C4-2B (cell line): Measurements from ENCODE around the gene PSMF1.

Experiments used
- H3K27ac ChIP-seq: fragments of 450-650 bp; 2 replicates; pipeline ENCODE4 v1.5.1; 2017
- CTCF ChIP-seq: fragments of 450-650 bp; conservative IDR thresholded peaks from 2 replicates; pipeline ENCODE4 v1.5.1; 2017; ENCODE audit warnings: mild to moderate bottlenecking
- ZFX ChIP-seq: fragments of 450-650 bp; IDR thresholded peaks from 2 replicates; pipeline ENCODE4 v1.6.1; 2017

The PSMF1 gene

GRCh38 chr20:1122388-1123315 is 4.2 kb downstream of the PSMF1 start:
- peak overlapping the region; percentile 72 for H3K27ac ChIP-seq
- TF ChIP-seq CTCF (no peak), ZFX (no peak)

GRCh38 chr20:1123666-1124065 is 5.3 kb downstream of the PSMF1 start:
- H3K27ac ChIP-seq = no peak overlapping the region
- TF ChIP-seq ZFX (no peak), CTCF (no peak)

- TF ChIP-seq CTCF (no peak), ZFX (no peak)
- no peak overlapping the region for H3K27ac ChIP-seq
Observed at GRCh38 chr20:1124421-1124820, 6.0 kb downstream of the PSMF1 start.

GRCh38 chr20:1125277-1125676 is 6.9 kb downstream of the PSMF1 start:
- no peak for TF ChIP-seq CTCF
- TF ChIP-seq ZFX = no peak
- no peak overlapping the region for H3K27ac ChIP-seq

- no peak for TF ChIP-seq CTCF
- no peak for TF ChIP-seq ZFX
- H3K27ac ChIP-seq = no peak overlapping the region
Observed at GRCh38 chr20:1127840-1128239, 9.4 kb downstream of the PSMF1 start.

- no peak overlapping the region for H3K27ac ChIP-seq
- no peak for TF ChIP-seq CTCF
- TF ChIP-seq ZFX = no peak
Observed at GRCh38 chr20:1130058-1130694, 11.8 kb downstream of the PSMF1 start.

GRCh38 chr20:1130847-1131246 is 12.4 kb downstream of the PSMF1 start:
- no peak for TF ChIP-seq ZFX
- no peak for TF ChIP-seq CTCF
- H3K27ac ChIP-seq = no peak overlapping the region
